ENCODE results near the gene LUZP1.

Gene LUZP1

DNA sequence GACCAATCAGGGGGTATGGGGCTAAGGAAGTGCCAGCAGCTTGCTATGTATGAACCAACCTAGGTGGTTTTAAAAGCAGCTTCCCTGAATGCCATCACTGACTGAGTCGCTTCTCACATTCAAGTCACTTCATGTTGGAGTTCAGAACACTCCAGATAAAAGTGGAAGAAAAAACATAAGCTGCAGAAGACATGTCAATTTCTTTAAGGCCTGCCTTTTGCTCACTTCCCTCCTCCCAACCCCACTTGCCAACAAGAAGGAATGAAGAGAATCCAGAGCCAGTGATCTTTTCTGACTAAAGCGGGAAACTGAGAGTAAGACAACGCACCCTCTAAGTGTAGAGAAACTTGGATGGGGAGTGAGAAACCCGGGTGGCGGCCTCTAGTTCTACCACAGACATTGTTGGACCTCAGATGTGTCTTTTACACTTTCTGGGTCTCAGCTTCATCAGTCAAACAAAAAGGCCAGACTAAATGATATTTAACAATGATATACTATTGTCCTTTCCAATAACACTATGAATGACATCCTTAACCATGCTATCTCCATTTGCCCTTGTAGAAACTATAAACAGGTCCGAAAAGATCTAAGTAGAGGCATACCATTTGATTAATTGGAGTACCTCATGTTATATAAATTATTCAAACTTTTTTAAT lies 54.1 kb downstream of the LUZP1 start:
- no peak for DNase-seq

- no peak for DNase-seq
Measured at GRCh38 chr1:23111600-23112535, 56.8 kb downstream of the LUZP1 start.

GRCh38 chr1:23110391-23110790 lies 58.3 kb downstream of the LUZP1 start:
- DNase-seq, result no peak

GRCh38 chr1:23108918-23109533 lies 59.6 kb downstream of the LUZP1 start:
- DNase-seq, result no peak

DNA sequence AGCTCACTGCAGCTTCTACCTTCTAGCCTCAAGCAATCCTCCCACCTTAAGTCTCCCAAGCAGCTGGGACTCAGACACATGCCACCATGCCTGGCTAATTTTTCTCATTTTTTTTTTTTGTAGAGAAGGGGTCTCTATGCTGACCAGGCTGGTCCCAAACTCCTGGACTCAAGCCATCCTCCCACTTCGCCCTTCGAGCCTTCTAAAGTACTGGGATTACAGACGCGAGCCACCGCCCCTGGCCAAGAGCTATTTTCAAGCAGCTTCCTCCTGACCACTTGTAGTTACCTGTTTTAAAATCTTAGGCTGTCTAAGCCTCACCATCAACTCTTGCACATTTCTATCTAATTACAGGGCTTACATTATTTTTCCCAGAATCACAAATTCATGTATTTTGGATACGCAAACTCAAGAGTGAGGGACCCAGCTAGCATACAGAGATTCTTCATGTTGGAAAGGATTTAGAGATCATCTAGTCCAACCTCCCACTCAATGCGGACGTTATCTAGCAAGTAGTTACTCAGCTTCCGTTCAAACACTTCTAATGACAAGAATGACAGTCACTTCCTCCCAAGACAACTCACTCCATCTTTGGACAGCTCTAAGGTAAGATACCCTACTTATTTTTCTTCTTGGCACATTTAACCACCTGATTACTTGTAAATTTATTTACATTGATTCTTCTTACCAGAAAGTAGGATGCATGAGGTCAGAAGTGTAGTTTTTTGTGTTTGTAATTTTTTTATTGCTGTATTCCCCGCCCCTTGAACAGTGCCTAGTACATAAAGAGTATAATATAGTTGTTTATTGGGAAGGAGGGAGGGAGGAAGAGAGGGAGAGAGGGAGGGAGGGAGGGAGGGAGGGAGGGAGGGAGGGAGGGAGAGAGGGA lies 65.4 kb downstream of the LUZP1 start:
- DNase-seq, result no peak

GRCh38 chr1:23102289-23102688 lies 66.4 kb downstream of the LUZP1 start:
- no peak for DNase-seq

- DNase-seq, result no peak
Measured at GRCh38 chr1:23101887-23102286, 66.8 kb downstream of the LUZP1 start.

GRCh38 chr1:23101101-23101827 lies 67.4 kb downstream of the LUZP1 start:
- no peak for DNase-seq

DNA sequence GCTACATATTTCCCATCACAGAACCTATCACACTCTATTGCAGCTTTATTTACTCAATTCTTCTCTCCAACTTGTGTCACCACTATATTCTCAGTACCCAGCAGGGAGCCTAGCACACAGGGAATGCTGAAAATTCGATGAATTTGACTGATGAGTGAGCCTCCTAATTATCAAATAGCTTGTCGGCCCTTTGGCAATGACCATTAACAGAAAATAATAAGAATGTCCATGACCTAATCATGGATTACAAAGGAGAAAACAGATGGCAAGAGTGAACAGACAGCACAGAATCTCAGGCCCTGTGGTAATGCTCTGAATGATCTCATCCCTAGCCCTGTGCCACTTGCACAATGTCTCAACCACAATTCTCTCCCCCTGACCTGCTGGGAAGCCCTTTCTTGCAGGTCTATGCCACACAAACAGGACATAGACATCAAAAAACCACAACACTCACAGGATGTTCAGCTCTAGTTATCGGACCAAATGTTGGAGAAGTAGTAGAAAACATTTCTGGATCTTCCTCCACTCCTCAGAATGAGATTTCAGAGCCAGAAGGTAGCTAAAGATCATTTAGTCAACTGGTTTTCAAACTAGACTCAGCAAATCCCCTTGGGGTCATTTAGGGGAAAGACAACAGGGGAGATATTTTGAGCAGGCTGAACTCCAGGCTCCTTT lies 68.4 kb downstream of the LUZP1 start:
- no peak for DNase-seq

GRCh38 chr1:23099171-23099536 lies 69.5 kb downstream of the LUZP1 start:
- peak in 1 of 2 experiments; percentile 40 for DNase-seq

DNA sequence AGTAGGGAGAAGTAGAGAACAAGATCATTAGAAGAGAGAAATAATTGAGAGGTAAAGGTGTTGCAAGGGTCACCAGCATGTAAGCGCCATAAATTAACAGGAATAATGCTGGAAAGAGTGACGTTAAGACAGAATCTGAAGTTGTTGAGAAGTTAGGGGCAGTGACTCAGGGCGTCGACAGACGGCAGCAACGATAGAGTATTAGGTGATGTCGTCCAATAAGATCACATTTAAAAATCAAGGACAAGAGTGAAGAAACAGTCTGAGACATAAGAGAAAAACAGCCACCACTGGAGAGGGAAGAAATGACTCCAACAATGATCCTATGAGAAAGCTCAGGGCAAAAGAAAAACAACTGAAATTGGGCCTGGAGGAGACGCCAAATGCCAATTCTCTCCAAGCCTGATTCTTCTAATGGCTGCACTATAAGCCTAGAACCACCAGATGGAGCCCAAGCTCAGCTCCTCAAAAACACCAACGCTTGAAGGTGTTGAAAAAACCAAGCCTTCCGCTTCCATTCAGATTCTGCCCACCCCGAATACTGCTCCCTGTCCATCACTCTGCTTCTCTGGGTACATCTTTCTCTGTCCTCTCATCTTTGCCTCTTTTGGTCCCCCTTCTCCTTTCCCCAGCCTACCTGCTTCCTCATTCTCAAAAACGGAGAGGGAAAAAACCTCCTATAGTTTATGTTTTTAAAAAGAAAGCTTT lies 70.0 kb downstream of the LUZP1 start:
- DNase-seq, result peak; percentile 66 to 75

GRCh38 chr1:23097316-23097715 lies 71.3 kb downstream of the LUZP1 start:
- no peak for DNase-seq

DNA sequence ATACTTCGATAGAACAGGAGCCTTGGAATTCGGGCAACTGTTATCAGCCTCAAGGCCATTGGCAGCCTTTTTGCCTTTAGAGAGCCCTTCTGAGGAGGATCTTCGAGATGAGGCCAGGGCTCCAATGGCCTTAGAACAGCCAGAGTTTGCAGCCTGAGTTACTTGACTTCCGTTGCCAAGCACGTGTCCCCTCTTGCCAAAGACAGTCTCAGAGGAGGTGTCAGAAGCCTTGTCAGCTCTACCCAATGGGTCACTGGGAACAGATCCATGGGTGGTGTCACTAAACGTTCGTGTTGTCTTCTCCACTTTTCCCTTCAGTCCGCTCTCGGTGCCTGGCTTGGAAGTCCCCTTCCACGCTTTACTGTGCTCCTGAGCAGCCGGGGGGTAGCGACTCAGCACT lies 76.2 kb downstream of the LUZP1 start:
- no peak for DNase-seq

DNA sequence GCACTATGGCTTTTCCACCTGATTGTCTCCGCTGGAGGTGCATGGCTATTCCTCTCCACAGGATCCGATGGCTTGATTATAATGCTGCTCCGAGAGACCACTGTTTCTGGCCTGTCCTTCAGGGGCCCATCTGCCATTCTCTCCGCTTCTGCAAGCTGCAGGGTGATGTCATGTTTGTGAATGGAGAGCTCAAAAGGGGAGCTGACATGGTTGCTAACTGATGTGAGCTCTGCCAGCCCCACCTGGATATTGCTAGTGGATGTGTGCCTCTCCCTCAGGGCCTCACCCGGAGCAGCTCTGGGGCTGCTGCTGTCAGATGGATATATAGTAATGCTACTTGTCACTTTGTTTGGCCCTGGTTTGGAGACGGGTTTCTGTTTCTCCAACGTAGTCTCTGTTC lies 77.1 kb downstream of the LUZP1 start:
- DNase-seq, result no peak

DNA sequence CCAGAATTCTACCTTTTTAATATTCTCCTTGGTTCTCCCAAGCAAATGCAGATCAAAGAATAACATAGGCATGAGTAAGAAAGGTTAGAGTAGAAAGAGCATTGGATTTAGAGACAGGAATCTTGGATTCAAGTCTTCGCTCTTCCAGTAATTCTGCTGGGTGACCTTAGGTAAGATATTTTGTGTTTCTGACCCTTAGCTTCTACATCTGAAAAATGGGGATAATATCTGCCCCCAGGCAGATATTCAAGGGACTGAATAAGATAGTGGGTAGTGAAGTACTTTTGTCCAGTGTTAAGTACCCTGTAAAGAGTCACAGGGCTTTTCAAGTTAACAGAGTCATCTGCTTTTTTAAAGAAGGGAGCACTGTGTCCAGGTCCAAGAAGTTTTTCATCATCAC lies 78.6 kb downstream of the LUZP1 start:
- DNase-seq, result no peak

DNA sequence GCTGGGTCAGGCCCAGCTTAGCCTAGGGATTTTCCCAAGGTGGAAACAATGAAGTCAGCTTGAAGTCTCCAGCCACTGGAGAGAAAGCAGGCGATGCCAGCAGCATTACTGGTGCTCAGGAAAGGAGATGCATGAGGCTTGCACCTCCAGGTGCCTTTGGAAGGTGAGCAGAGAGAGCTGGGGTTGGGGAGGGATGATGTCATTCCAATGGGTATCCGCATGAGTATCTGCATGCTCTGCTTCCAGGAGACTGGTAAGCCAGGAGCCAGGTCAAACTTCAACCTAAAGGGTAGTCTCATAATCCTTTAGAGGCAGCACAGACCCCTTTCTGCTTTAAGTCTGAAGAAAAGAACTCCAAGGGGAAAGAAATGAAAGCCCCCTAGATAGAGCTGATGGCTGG lies 80.6 kb downstream of the LUZP1 start:
- DNase-seq, result no peak

DNA sequence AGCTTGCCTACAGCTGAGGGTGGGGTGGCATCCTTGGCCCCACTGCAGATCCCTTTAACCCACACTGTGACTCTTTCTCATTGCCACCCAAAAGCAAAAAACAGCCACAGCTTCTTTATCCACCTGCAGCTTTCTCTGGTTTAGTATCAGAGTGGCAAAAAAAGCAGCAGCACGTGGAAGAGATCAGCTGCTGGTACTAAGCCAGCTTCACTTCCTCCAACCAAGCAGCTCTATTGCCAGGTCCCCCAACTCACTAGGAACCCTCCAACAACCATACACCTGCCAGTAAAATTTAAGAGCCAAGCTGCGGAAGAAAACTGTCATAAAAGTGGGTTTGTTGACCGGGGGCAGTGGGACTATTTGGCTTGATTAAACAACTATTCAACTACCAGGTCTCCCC lies 83.0 kb downstream of the LUZP1 start:
- no peak for DNase-seq

DNA sequence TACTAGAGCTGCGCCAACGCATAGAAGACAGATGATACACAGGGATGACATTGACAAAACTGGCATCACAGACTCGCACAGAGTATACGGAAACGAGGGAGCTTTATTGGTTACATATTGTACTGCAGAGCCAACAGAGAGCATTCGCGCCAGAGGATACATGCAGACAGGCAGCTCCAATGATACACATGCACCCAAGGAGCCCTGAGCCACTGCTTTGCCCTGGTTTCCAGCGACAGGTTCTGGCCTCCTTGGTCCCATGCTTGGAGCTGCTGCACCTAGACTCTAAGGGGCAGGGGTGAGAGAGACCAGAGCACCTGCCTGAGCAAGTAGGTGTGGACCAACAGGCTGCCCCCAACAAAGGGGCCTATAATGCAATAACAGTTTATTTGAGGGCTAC lies 83.8 kb downstream of the LUZP1 start:
- no peak for DNase-seq

GRCh38 chr1:23083714-23084480 lies 84.8 kb downstream of the LUZP1 start:
- DNase-seq, result no peak

DNA sequence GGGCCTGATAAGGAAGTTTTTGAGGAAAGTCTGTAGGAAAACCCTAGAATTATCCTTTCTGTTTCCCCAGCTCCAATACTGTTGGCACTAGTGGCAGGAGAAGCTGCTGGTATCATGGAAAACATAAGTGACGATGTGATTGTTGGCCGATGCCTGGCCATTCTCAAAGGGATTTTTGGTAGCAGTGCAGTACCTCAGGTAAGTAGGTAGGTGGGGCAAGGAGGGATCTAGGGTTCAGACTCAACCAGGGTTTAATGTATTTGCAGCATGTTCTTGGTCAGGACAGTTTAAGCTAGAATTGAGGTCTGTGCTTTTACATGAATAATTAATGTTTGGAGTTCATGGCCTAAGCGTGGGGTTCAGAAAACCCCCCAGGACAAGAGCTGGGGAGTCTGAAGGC lies 87.3 kb downstream of the LUZP1 start:
- DNase-seq, result no peak

All from NCI-H2081 (cell line).